MM.1S (cell line): Measurements from ENCODE around the gene SLC44A2.

Experiments
- DNase-seq: peaks from one replicate; pipeline ENCODE4 v3.0.0-alpha.2; 2015
- H2AFZ ChIP-seq: fragments of 300-600 bp; sonication (generic); 2 replicates; pipeline ENCODE4 v1.6.0; 2016; ENCODE audit warnings: antibody characterized with exemption, low read length
- H3F3A ChIP-seq: fragments of 300-600 bp; sonication (generic); 2 replicates; pipeline ENCODE4 v1.6.1; 2016; ENCODE audit warnings: mild to moderate bottlenecking, antibody characterized with exemption, low read length, moderate library complexity, mixed read lengths; ENCODE audit not compliant: insufficient read depth
- H3K27ac ChIP-seq: fragments of 300-600 bp; sonication (generic); 2 replicates; pipeline ENCODE4 v1.5.1; 2016; ENCODE audit warnings: mild to moderate bottlenecking, low read length
- H3K27me3 ChIP-seq: fragments of 300-600 bp; sonication (generic); replicated peaks from 2 replicates; pipeline ENCODE4 v1.6.0; 2016; ENCODE audit warnings: low read length; ENCODE audit not compliant: insufficient read depth
- H3K36me3 ChIP-seq: fragments of 300-600 bp; sonication (generic); replicated peaks from 2 replicates; pipeline ENCODE4 v1.6.1; 2016; ENCODE audit warnings: mild to moderate bottlenecking, low read length, mixed read lengths; ENCODE audit not compliant: insufficient read depth
- H3K4me1 ChIP-seq: fragments of 300-600 bp; sonication (generic); 2 replicates; pipeline ENCODE4 v1.6.1; 2016; ENCODE audit warnings: low read length, mixed read lengths
- H3K4me2 ChIP-seq: fragments of 300-600 bp; sonication (generic); 2 replicates; pipeline ENCODE4 v1.6.0; 2016; ENCODE audit warnings: low read depth, low read length
- H3K4me3 ChIP-seq: fragments of 300-600 bp; sonication (generic); 2 replicates; pipeline ENCODE4 v1.5.1; 2016; ENCODE audit warnings: low read length, mixed read lengths
- H3K79me2 ChIP-seq: fragments of 300-600 bp; sonication (generic); 2 replicates; pipeline ENCODE4 v1.6.1; 2016; ENCODE audit warnings: mixed run types, low read length, mixed read lengths
- H3K9ac ChIP-seq: fragments of 300-600 bp; sonication (generic); 2 replicates; pipeline ENCODE4 v1.6.1; 2016; ENCODE audit warnings: low read length, mixed read lengths
- H3K9me2 ChIP-seq: fragments of 300-600 bp; sonication (generic); replicated peaks from 2 replicates; pipeline ENCODE4 v1.6.1; 2016; ENCODE audit warnings: mild to moderate bottlenecking, low read length, mixed read lengths; ENCODE audit not compliant: insufficient read depth
- H3K9me3 ChIP-seq: fragments of 300-600 bp; sonication (generic); replicated peaks from 2 replicates; pipeline ENCODE4 v1.6.1; 2016; ENCODE audit warnings: mild to moderate bottlenecking, low read length, mixed read lengths; ENCODE audit not compliant: insufficient read depth
- H4K20me1 ChIP-seq: fragments of 300-600 bp; sonication (generic); 2 replicates; pipeline ENCODE4 v1.6.1; 2016; ENCODE audit warnings: mild to moderate bottlenecking, low read length, moderate library complexity, mixed read lengths; ENCODE audit not compliant: insufficient read depth
- EZH2 ChIP-seq: fragments of 300-600 bp; sonication (generic); optimal IDR thresholded peaks from 2 replicates; pipeline ENCODE3; 2017; ENCODE audit warnings: low read depth, mild to moderate bottlenecking, antibody characterized with exemption, low read length, mixed read lengths
- EZH2phosphoT487 ChIP-seq: fragments of 300-600 bp; sonication (generic); IDR thresholded peaks from 2 replicates; pipeline ENCODE4 v1.6.1; 2018; ENCODE audit warnings: antibody characterized with exemption, low read length
- TF ChIP-seq, protein P1 (sequence below): fragments of 300-600 bp; sonication (generic); IDR thresholded peaks from 2 replicates; pipeline ENCODE4 v1.5.1; 2016; ENCODE audit warnings: antibody characterized with exemption, low read length, mixed read lengths

SLC44A2 gene

GRCh38 chr19:10625003-10625761 is at the start of gene SLC44A2:
Gene SLC44A2, plus strand, starts transcription at chr19:10625553. Its CDS starts 81 bp downstream, at chr19:10625634.
- Histone ChIP-seq H3K4me2 (no peak within 1 kb of the TSS), H3F3A (no peaks in the 10 kb centered on the region)

DNA sequence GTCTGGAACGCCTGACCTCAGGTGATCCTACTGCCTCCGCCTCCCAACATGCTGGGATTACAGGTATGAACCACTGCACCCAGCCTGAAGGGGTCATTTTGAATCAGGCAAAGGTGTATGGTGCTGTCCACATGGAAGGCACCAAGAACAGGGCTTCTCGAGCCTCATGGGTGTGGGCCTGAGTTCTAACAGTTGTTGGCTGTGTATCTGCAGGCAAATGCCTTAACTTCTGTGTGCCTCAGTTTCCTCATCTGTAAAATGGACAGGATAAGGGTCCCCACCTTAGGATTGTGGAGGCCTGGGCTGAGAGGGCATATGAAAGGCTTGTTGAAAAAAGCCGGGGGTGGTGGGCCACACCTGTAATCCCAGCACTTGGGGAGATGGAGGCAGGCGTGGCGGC is 47.4 kb upstream of the SLC44A2 start:
- Histone ChIP-seq H3K4me2 (no peak overlapping the region), H3K36me3 (no peaks in the 10 kb centered on the region), H3K9ac (no peak overlapping the region), H3K4me3 (no peak overlapping the region), H3K27me3 (0 out of 2 replicates have a peak, but pooled peaks cover 6% of the 10 kb centered on the region), H3K9me2 (no peaks in the 10 kb centered on the region), H3K4me1 (no peaks in the 10 kb centered on the region), H3F3A (no peaks in the 10 kb centered on the region), H4K20me1 (no peaks in the 10 kb centered on the region), H3K79me2 (no peaks in the 10 kb centered on the region), H3K9me3 (no peaks in the 10 kb centered on the region), H2AFZ (no peak overlapping the region), H3K27ac (no peak overlapping the region)
- no peak for TF ChIP-seq EZH2
- TF ChIP-seq, protein P1, sequence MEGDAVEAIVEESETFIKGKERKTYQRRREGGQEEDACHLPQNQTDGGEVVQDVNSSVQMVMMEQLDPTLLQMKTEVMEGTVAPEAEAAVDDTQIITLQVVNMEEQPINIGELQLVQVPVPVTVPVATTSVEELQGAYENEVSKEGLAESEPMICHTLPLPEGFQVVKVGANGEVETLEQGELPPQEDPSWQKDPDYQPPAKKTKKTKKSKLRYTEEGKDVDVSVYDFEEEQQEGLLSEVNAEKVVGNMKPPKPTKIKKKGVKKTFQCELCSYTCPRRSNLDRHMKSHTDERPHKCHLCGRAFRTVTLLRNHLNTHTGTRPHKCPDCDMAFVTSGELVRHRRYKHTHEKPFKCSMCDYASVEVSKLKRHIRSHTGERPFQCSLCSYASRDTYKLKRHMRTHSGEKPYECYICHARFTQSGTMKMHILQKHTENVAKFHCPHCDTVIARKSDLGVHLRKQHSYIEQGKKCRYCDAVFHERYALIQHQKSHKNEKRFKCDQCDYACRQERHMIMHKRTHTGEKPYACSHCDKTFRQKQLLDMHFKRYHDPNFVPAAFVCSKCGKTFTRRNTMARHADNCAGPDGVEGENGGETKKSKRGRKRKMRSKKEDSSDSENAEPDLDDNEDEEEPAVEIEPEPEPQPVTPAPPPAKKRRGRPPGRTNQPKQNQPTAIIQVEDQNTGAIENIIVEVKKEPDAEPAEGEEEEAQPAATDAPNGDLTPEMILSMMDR, result no peak
- no peak for TF ChIP-seq EZH2phosphoT487
- DNase-seq, result no peak

More at GRCh38 chr19:10625003-10625761, at the start of gene SLC44A2:
- no peaks in the 10 kb centered on the region for H3K79me2 ChIP-seq
- H3K4me3 ChIP-seq, result no peak within 1 kb of the TSS
- H3K9me3 ChIP-seq, result no peaks in the 10 kb centered on the region
- no peak within 1 kb of the TSS for H3K9ac ChIP-seq
- DNase-seq, result no peak
- TF ChIP-seq EZH2phosphoT487 (no peak), EZH2 (no peak)
- TF ChIP-seq, protein P1, result no peak
- peaks cover 5% of the 10 kb centered on the region for H3K4me1 ChIP-seq
- no peaks in the 10 kb centered on the region for H3K36me3 ChIP-seq
- H3K9me2 ChIP-seq, result no peaks in the 10 kb centered on the region
- no peaks in the 10 kb centered on the region for H4K20me1 ChIP-seq
- no peak within 1 kb of the TSS for H2AFZ ChIP-seq
- H3K27me3 ChIP-seq, result no peaks in the 10 kb centered on the region
- no peak within 1 kb of the TSS for H3K27ac ChIP-seq

- H3K9ac ChIP-seq, result no peak overlapping the region
- H3K27ac ChIP-seq, result no peak overlapping the region
- no peaks in the 10 kb centered on the region for H3K36me3 ChIP-seq
- no peaks in the 10 kb centered on the region for H3K9me2 ChIP-seq
- H3K27me3 ChIP-seq, result 0 out of 2 replicates have a peak, but pooled peaks cover 6% of the 10 kb centered on the region
- TF ChIP-seq, protein P1, result peak; percentile 99
- no peak for TF ChIP-seq EZH2
- TF ChIP-seq EZH2phosphoT487, result no peak
- H2AFZ ChIP-seq, result peak overlapping the region; percentile 66; the same call in 1 of the 2 replicates
- no peaks in the 10 kb centered on the region for H3F3A ChIP-seq
- H3K4me3 ChIP-seq, result no peak overlapping the region
- H3K4me2 ChIP-seq, result peak overlapping the region; percentile 69
- DNase-seq, result peak; percentile 95
- H4K20me1 ChIP-seq, result no peaks in the 10 kb centered on the region
- H3K79me2 ChIP-seq, result no peaks in the 10 kb centered on the region
- no peaks in the 10 kb centered on the region for H3K4me1 ChIP-seq
- H3K9me3 ChIP-seq, result no peaks in the 10 kb centered on the region
Observed at GRCh38 chr19:10580979-10581631, 44.2 kb upstream of the SLC44A2 start.
